CD8-positive, alpha-beta memory T cell (primary cell): ENCODE measurements around the gene HERC2. TPM values are rescaled to one million over a fixed set of nuclear protein-coding genes. Genes with fewer than 3 reads are reported as not detected.
"Not testable (repeated sequence)": the region's sequence is repeated elsewhere in the genome, so short reads cannot be mapped to it uniquely, and the experiment has no call there.

ENCODE experiments used
- CTCF ChIA-PET: fragments of 350-600 bp; sonication (Branson Sonifier 250); formaldehyde crosslinking; loops from one replicate; lab custom pipeline; 2021; ENCODE audit warnings: antibody characterized with exemption; lab: Charles Lee
- POLR2A ChIA-PET: fragments of 350-600 bp; sonication (Branson Sonifier 250); formaldehyde crosslinking; loops from one replicate; lab custom pipeline; 2021; ENCODE audit warnings: antibody characterized with exemption; lab: Charles Lee
- DNase-seq, 5 donors: peaks; one replicate each; pipeline versions ENCODE4 v3.0.0 to v3.0.0-alpha.2; 2020 to 2022; ENCODE audit warnings: mixed read lengths in 1 of 5
- H3K27ac ChIP-seq: one replicate; pipeline ENCODE4 v1.7.0; 2013; ENCODE audit warnings: low read depth, mild to moderate bottlenecking, low read length, moderate library complexity
- H3K27me3 ChIP-seq: 2 replicates; pipeline ENCODE4 v1.7.0; 2013; ENCODE audit warnings: low read length, mild to moderate bottlenecking; ENCODE audit not compliant: insufficient read depth, poor library complexity, severe bottlenecking
- H3K36me3 ChIP-seq: 2 replicates; pipeline ENCODE4 v1.7.0; 2013; ENCODE audit warnings: mild to moderate bottlenecking, low read length, moderate library complexity; ENCODE audit not compliant: insufficient read depth
- H3K4me1 ChIP-seq: 2 replicates; pipeline ENCODE4 v1.7.0; 2013; ENCODE audit warnings: mild to moderate bottlenecking, low read length, moderate library complexity; ENCODE audit not compliant: insufficient read depth
- H3K4me3 ChIP-seq: 2 replicates; pipeline ENCODE4 v1.7.0; 2013; ENCODE audit warnings: mild to moderate bottlenecking, low read length
- H3K9me3 ChIP-seq: 2 replicates; pipeline ENCODE4 v1.7.0; 2013; ENCODE audit warnings: mild to moderate bottlenecking, low read length
- H3K27ac Mint-ChIP-seq, 8 donors: one replicate each; pipeline ENCODE4 v1.8.0; 2020 to 2021; ENCODE audit warnings: mixed read lengths in 8 of 8, mild to moderate bottlenecking in 6 of 8, inconsistent platforms in 3 of 8, moderate library complexity in 3 of 8
- H3K27me3 Mint-ChIP-seq, 2 donors: one replicate each; pipeline ENCODE4 v1.8.0; 2020 to 2021; ENCODE audit warnings: mixed read lengths in 2 of 2, mild to moderate bottlenecking in 1 of 2, moderate library complexity in 1 of 2
- H3K36me3 Mint-ChIP-seq, 3 donors: one replicate each; pipeline ENCODE4 v1.8.0; 2020 to 2021; ENCODE audit warnings: mixed read lengths in 3 of 3, inconsistent platforms in 1 of 3, mild to moderate bottlenecking in 1 of 3
- H3K4me1 Mint-ChIP-seq, 3 donors: one replicate each; pipeline ENCODE4 v1.8.0; 2020 to 2021; ENCODE audit warnings: mixed read lengths in 3 of 3, inconsistent platforms in 1 of 3, mild to moderate bottlenecking in 1 of 3
- H3K4me3 Mint-ChIP-seq, 7 donors: one replicate each; pipeline ENCODE4 v1.8.0; 2020 to 2021; ENCODE audit warnings: mixed read lengths in 7 of 7, mild to moderate bottlenecking in 6 of 7, moderate library complexity in 4 of 7, inconsistent platforms in 2 of 7
- H3K9me3 Mint-ChIP-seq, 5 donors: one replicate each; pipeline ENCODE4 v1.8.0; 2020 to 2022; ENCODE audit warnings: mixed read lengths in 5 of 5, mild to moderate bottlenecking in 3 of 5, moderate library complexity in 2 of 5, inconsistent platforms in 1 of 5
- polyA plus RNA-seq: library from polyadenylated mRNA; unstranded; fragments of 300-500 nt; fragmentation: Illumina TruSeq; gene quantifications from one replicate; pipeline ENCODE4 v1.2.3, GENCODE V29; 2021
- total RNA-seq, 2 experiments: library from RNA; stranded (reverse); gene quantifications; one replicate each; pipeline ENCODE4 v1.2.3, GENCODE V29; 2021

HERC2 gene
- total and polyA plus RNA-seq, 3 experiments from 2014 or later: 10.1 to 37.3 (median 31.0) TPM

DNA sequence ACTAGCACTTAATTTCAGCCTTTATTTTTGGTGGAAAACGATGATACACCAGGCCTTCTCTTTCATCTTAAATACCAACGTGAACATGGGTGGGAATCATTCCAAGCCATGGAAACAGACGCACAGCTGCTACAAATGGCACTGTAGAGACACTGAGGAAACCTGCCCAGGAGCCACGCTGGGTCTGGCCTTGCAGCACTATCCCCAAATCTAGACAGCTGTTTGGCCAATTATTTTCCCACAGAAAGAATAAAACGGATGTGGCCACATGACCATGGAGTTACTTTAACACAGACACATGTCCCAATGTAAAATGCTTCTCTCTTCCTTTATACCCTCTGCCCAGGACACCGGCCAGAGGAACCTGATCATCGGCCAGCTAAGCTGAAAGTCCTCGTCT, 139.2 kb downstream of the HERC2 start:
- Histone ChIP-seq H3K27ac (no peak overlapping the region), H3K27me3 (no peaks in the 10 kb centered on the region), H3K9me3 (no peaks in the 10 kb centered on the region), H3K4me1 (no peaks in the 10 kb centered on the region), H3K4me3 (no peak overlapping the region), H3K36me3 (peaks cover 5% of the 10 kb centered on the region)
- Mint-ChIP-seq H3K36me3 (peaks cover 0 to 64% (median 24%) of the 10 kb centered on the region in 3 donors), H3K9me3 (no peaks in the 10 kb centered on the region), H3K27ac (no peak overlapping the region), H3K4me3 (no peak overlapping the region), H3K27me3 (no peaks in the 10 kb centered on the region), H3K4me1 (no peaks in the 10 kb centered on the region)
- ChIA-PET POLR2A (no interaction called here), CTCF (no interaction called here)
- DNase-seq: no peak

DNA sequence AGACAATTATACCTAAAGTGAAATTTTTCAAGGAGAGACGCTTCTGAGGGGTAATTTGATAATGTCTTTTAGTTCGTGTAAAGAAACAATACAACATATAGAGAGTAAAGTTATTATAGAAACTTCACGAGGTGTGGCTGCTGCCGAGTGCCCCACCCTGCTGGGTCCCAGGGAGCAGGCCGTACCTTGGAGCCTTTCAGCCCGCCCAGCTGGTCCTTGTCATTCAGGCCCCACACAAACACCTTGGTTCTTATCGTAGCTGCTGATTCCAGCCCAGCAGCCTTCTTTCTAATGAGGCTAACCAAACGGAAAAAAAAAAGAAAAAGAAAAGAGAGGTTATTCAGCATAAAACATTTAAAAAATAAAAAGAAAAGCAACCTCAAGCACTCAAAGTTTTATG, 139.8 kb downstream of the HERC2 start:
- H3K36me3 ChIP-seq: peaks cover 7% of the 10 kb centered on the region
- no peaks in the 10 kb centered on the region for H3K4me1 Mint-ChIP-seq
- no peak overlapping the region for H3K4me3 Mint-ChIP-seq
- H3K27ac Mint-ChIP-seq: peak overlapping the region in 1 of 8 donors; percentile 75
- CTCF ChIA-PET: no interaction called here
- DNase-seq: no peak
- H3K9me3 ChIP-seq: no peaks in the 10 kb centered on the region
- H3K36me3 Mint-ChIP-seq: peaks cover 3 to 63% (median 26%) of the 10 kb centered on the region in 3 donors
- no peak overlapping the region for H3K4me3 ChIP-seq
- H3K4me1 ChIP-seq: no peaks in the 10 kb centered on the region
- POLR2A ChIA-PET: no interaction called here
- no peaks in the 10 kb centered on the region for H3K9me3 Mint-ChIP-seq
- no peaks in the 10 kb centered on the region for H3K27me3 ChIP-seq
- H3K27ac ChIP-seq: no peak overlapping the region
- H3K27me3 Mint-ChIP-seq: no peaks in the 10 kb centered on the region

DNA sequence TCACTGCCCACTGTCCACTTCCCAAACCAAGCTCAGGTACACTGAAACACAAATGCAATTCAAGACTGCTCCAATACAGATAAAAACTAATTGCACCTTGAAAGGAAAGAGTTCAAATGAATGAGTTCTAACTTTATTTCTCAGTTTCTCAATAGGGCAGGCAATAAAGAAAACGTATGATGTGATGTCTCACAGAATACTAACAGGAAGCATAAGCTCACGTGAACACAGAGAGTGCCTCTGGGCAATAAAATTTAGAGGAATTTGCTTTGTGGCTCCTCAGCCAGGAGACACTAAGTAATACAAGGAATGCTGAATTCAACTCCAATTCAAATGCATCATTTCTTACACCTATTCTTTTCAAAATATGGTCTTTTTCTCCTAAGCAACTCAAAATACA, 140.6 kb downstream of the HERC2 start:
- Mint-ChIP-seq H3K27me3 (no peaks in the 10 kb centered on the region), H3K4me1 (no peaks in the 10 kb centered on the region), H3K4me3 (no peak overlapping the region), H3K36me3 (peaks cover 9 to 62% (median 27%) of the 10 kb centered on the region in 3 donors), H3K9me3 (no peaks in the 10 kb centered on the region), H3K27ac (no peak overlapping the region)
- Histone ChIP-seq H3K4me1 (no peaks in the 10 kb centered on the region), H3K27me3 (no peaks in the 10 kb centered on the region), H3K36me3 (peaks cover 6% of the 10 kb centered on the region), H3K9me3 (no peaks in the 10 kb centered on the region), H3K4me3 (no peak overlapping the region), H3K27ac (no peak overlapping the region)
- CTCF ChIA-PET: no interaction called here
- POLR2A ChIA-PET: no interaction called here
- DNase-seq: no peak

DNA sequence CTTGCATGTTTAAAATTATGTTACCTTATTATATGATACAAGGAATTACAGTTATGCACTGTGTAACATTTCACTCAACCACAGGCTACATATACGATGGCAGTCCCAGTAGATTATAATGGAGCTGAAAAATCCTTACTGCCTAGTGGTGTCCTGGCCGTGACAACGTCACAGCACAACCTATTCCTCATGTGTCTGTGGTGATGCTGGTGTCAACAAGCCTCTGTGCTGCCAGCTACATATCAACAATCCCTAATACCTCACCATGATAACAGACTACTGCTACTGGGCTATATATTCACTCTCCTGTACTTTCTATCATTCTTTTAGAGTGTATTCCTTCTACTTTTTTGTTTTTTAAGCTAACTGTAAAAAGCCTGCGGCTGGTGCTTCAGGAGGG, 142.7 kb downstream of the HERC2 start:
- peaks cover 19 to 73% (median 31%) of the 10 kb centered on the region in 3 donors for H3K36me3 Mint-ChIP-seq
- Histone ChIP-seq H3K4me3 (no peak overlapping the region), H3K9me3 (no peaks in the 10 kb centered on the region), H3K36me3 (peaks cover 5% of the 10 kb centered on the region), H3K4me1 (no peaks in the 10 kb centered on the region), H3K27me3 (no peaks in the 10 kb centered on the region), H3K27ac (no peak overlapping the region)
- no peak overlapping the region for H3K4me3 Mint-ChIP-seq
- no peak for DNase-seq
- H3K4me1 Mint-ChIP-seq: peaks cover 0 to 2% (median 0%) of the 10 kb centered on the region in 3 donors
- H3K27ac Mint-ChIP-seq: peak overlapping the region in 3 of 8 donors; percentile 62 to 90 (median 84)
- H3K9me3 Mint-ChIP-seq: no peaks in the 10 kb centered on the region
- CTCF ChIA-PET: no interaction called here
- POLR2A ChIA-PET: no interaction called here
- H3K27me3 Mint-ChIP-seq: no peaks in the 10 kb centered on the region

DNA sequence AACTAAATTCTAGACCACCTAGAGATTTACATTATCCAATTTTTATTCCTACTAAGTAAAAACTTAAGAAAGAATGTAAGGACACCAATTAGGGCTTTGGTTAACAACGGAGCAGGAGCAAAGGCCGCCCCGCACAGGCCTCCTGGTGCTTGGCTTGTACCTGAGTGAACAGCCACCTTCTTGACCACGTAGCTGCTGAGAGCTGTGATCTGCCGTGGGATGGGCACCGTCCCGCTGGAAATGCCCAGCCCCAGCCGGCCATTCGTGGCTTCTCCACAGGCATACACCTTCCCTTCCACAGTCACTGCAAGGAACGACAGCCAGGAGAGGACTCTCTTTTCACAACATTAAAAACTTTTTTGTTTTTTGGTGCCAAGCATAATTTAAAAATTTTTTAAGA, 143.3 kb downstream of the HERC2 start:
- POLR2A ChIA-PET: no interaction called here

DNA sequence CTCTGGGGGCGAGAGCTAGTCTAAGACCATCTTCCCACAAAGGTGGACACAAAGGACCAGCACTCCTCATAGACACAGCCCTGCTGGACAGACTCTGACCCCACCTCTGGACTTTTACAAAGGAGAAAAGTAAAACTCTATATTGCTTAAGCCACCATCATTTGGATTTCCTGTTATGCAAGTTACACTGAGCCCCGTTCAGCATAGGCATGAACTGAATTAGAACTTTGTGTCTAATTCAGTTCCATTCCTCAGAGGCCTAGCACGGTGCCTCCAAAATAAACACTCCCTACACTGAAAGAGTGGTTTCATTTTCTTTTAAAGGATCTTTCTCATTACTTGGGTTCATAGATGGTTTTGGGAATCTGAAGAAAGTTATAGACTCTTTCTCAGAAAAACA, 143.7 kb downstream of the HERC2 start:
- Mint-ChIP-seq H3K27me3 (no peaks in the 10 kb centered on the region), H3K9me3 (no peaks in the 10 kb centered on the region), H3K36me3 (peaks cover 22 to 81% (median 37%) of the 10 kb centered on the region in 3 donors), H3K4me1 (peaks cover 0 to 2% (median 0%) of the 10 kb centered on the region in 3 donors), H3K27ac (peak overlapping the region in 1 of 8 donors; percentile 46), H3K4me3 (no peak overlapping the region)
- no peaks in the 10 kb centered on the region for H3K4me1 ChIP-seq
- H3K27me3 ChIP-seq: no peaks in the 10 kb centered on the region
- H3K9me3 ChIP-seq: no peaks in the 10 kb centered on the region
- ChIA-PET POLR2A (no interaction called here), CTCF (no interaction called here)
- no peak overlapping the region for H3K4me3 ChIP-seq
- no peak for DNase-seq
- peaks cover 5% of the 10 kb centered on the region for H3K36me3 ChIP-seq
- no peak overlapping the region for H3K27ac ChIP-seq

More for the DNA sequence above, 143.3 kb downstream of the HERC2 start:
- peaks cover 0 to 2% (median 0%) of the 10 kb centered on the region in 3 donors for H3K4me1 Mint-ChIP-seq
- no peak overlapping the region for H3K4me3 Mint-ChIP-seq
- no peaks in the 10 kb centered on the region for H3K27me3 Mint-ChIP-seq
- no peaks in the 10 kb centered on the region for H3K4me1 ChIP-seq
- CTCF ChIA-PET: no interaction called here
- no peaks in the 10 kb centered on the region for H3K9me3 Mint-ChIP-seq
- H3K27me3 ChIP-seq: no peaks in the 10 kb centered on the region
- no peaks in the 10 kb centered on the region for H3K9me3 ChIP-seq
- peaks cover 5% of the 10 kb centered on the region for H3K36me3 ChIP-seq
- no peak overlapping the region for H3K27ac ChIP-seq
- no peak overlapping the region for H3K4me3 ChIP-seq
- H3K27ac Mint-ChIP-seq: peak overlapping the region in 2 of 8 donors; percentile 46 to 64
- H3K36me3 Mint-ChIP-seq: peaks cover 19 to 78% (median 35%) of the 10 kb centered on the region in 3 donors
- DNase-seq: no peak

DNA sequence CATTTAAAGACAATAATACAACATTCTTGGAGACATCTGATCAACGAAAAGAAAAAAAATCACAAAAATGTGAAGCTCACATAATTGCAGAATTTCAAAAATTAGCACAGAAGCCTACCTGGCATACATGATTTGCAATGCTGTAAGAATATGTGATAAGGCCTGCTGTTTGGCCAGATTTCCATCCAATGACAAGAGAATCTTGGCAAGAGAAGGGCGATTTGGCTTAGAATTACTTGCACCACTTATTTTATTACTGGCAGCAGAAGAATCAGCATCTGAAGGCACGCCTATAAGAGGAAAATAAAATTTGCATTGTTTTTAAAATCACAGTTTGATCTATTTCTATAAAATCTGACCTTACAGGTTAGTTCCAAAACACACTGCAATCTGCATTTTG, 152.6 kb downstream of the HERC2 start:
- POLR2A ChIA-PET: no interaction called here

DNA sequence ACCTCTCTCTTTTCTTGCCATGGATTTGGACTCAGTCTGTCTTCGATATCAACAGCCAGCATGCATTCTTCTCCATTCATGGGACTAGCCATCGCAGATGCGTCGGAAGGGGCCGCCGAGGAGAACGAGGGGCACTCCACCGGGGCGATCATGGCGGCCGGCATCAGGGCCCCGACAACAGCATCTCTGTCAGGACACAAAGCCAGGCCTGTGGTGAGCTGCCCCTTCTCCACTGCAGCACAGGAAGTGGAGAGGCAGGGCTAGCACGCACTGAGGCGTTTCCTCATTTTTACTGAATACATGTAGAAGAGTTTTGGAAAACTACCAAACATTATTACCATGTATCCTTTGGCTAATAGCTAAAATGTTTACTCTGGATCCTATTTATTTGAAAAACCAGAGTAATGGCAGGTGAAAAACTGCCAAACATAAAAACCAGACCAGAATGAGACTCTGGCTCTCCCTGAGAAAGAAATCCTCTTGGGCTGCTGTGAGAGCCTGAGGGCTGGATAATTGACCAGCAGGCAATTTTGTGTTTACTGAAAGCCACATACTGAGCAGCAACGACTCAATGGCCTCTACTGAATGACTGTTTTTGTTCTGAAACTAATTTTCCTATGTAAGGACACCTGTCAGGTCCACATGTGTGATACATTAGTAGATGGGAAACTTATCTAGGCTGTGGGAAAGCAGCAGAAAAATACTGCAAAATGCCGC, 153.4 kb downstream of the HERC2 start:
- H3K27ac ChIP-seq, H3K27me3 Mint-ChIP-seq, H3K4me1 ChIP-seq, H3K27me3 ChIP-seq, H3K4me3 ChIP-seq, H3K9me3 Mint-ChIP-seq, H3K4me1 Mint-ChIP-seq, CTCF ChIA-PET, DNase-seq, H3K4me3 Mint-ChIP-seq, H3K9me3 ChIP-seq, POLR2A ChIA-PET: not testable (repeated sequence)
- H3K27ac Mint-ChIP-seq: peak overlapping the region in 2 of 8 donors; percentile 12 to 28
- H3K36me3 Mint-ChIP-seq: peaks cover 24 to 91% (median 34%) of the 10 kb centered on the region in 3 donors
- peaks cover 21% of the 10 kb centered on the region for H3K36me3 ChIP-seq

More for the DNA sequence above, 152.6 kb downstream of the HERC2 start:
- no peaks in the 10 kb centered on the region for H3K9me3 ChIP-seq
- no peak overlapping the region for H3K4me3 Mint-ChIP-seq
- no peaks in the 10 kb centered on the region for H3K27me3 ChIP-seq
- no peaks in the 10 kb centered on the region for H3K9me3 Mint-ChIP-seq
- DNase-seq: no peak
- no peaks in the 10 kb centered on the region for H3K4me1 Mint-ChIP-seq
- no peak overlapping the region for H3K27ac Mint-ChIP-seq
- peaks cover 22 to 91% (median 39%) of the 10 kb centered on the region in 3 donors for H3K36me3 Mint-ChIP-seq
- H3K27ac ChIP-seq: no peak overlapping the region
- peaks cover 20% of the 10 kb centered on the region for H3K36me3 ChIP-seq
- no peaks in the 10 kb centered on the region for H3K4me1 ChIP-seq
- H3K4me3 ChIP-seq: no peak overlapping the region
- CTCF ChIA-PET: no interaction called here
- no peaks in the 10 kb centered on the region for H3K27me3 Mint-ChIP-seq
